Thyroid gland (tissue), 4 donors: ENCODE data around the gene SEPTIN11.

Source experiments
- CTCF ChIP-seq, 6 experiments: fragments of 200-600 bp in 3 of 6; fragments of 450-650 bp in 3 of 6; sonication (generic) in 3 of 6; IDR thresholded peaks; one replicate each; pipeline ENCODE4 v1.5.1; 2016 to 2019; ENCODE audit warnings: antibody characterized with exemption in 6 of 6, mild to moderate bottlenecking in 2 of 6, inconsistent platforms in 1 of 6, moderate library complexity in 1 of 6
- POLR2A ChIP-seq, 2 donors: fragments of 450-650 bp; IDR thresholded peaks; one replicate each; pipeline ENCODE4 v1.6.1; 2017; ENCODE audit warnings: antibody characterized with exemption in 2 of 2, mild to moderate bottlenecking in 2 of 2, moderate library complexity in 1 of 2

GRCh38 chr4:76987153-76987591 is 37.6 kb downstream of the SEPTIN11 start:
- TF ChIP-seq CTCF (IDR thresholded peaks at IDR 0.05) (no peak), POLR2A (IDR thresholded peaks at IDR 0.05) (no peak)
